Fibroblast of the aortic adventitia (primary cell): Measurements from ENCODE around the gene FAM168A. TPM values are rescaled to one million over a fixed set of nuclear protein-coding genes. Genes with fewer than 3 reads are reported as not detected.
A peak's percentile ranks its signal among the peaks of the same experiment; 100 is the strongest.

Source experiments
- DNase-seq: peaks from one replicate; pipeline ENCODE4 v3.0.0-alpha.2; 2010; ENCODE audit warnings: low read depth
- H3K4me3 ChIP-seq: 2 replicates; pipeline ENCODE4 v1.5.1; 2011; ENCODE audit warnings: low read depth, mild to moderate bottlenecking, control low read depth, low read length, moderate library complexity
- CTCF ChIP-seq: IDR thresholded peaks from 2 replicates; pipeline ENCODE4 v1.5.1; 2011; ENCODE audit warnings: mild to moderate bottlenecking, low read length, control low read depth, inconsistent platforms; ENCODE audit not compliant: insufficient read depth
- total RNA-seq: library from RNA; depleted of rRNA; stranded (reverse); fragments of >200 nt; gene quantifications from 2 replicates; pipeline ENCODE4 v1.2.3, GENCODE V29; 2012; ENCODE audit warnings: low replicate concordance

FAM168A gene
- total RNA-seq, 1 donor = 40.0 TPM

GRCh38 chr11:73428227-73428626 lies 169.7 kb downstream of the FAM168A start:
- DNase-seq = no peak
- no peak for TF ChIP-seq CTCF

GRCh38 chr11:73426219-73426850 lies 171.6 kb downstream of the FAM168A start:
- no peak for TF ChIP-seq CTCF
- H3K4me3 ChIP-seq = no peak overlapping the region
- DNase-seq = peak; percentile 68

More at GRCh38 chr11:73428227-73428626, 169.7 kb downstream of the FAM168A start:
- no peak overlapping the region for H3K4me3 ChIP-seq

GRCh38 chr11:73425108-73425507 lies 172.8 kb downstream of the FAM168A start:
- no peak for DNase-seq
- no peak overlapping the region for H3K4me3 ChIP-seq
- TF ChIP-seq CTCF = no peak

GRCh38 chr11:73423506-73423905 lies 174.4 kb downstream of the FAM168A start:
- no peak overlapping the region for H3K4me3 ChIP-seq
- no peak for DNase-seq
- no peak for TF ChIP-seq CTCF

GRCh38 chr11:73422886-73423285 lies 175.0 kb downstream of the FAM168A start:
- DNase-seq = no peak

GRCh38 chr11:73420136-73420535 lies 177.8 kb downstream of the FAM168A start:
- no peak overlapping the region for H3K4me3 ChIP-seq
- TF ChIP-seq CTCF = no peak
- DNase-seq = no peak

More at GRCh38 chr11:73422886-73423285, 175.0 kb downstream of the FAM168A start:
- TF ChIP-seq CTCF = no peak
- H3K4me3 ChIP-seq = no peak overlapping the region

GRCh38 chr11:73416786-73417185 lies 181.1 kb downstream of the FAM168A start:
- TF ChIP-seq CTCF = no peak
- peak; percentile 61 for DNase-seq
- no peak overlapping the region for H3K4me3 ChIP-seq
